GM21619 (cell line): ENCODE measurements around the gene DCST2.

Experiments
- ATAC-seq: cut with Tn5 transposase; IDR thresholded peaks from one replicate; pipeline ENCODE4 v1.9.1; 2021; ENCODE audit not compliant: unreplicated experiment

The DCST2 gene

DNA sequence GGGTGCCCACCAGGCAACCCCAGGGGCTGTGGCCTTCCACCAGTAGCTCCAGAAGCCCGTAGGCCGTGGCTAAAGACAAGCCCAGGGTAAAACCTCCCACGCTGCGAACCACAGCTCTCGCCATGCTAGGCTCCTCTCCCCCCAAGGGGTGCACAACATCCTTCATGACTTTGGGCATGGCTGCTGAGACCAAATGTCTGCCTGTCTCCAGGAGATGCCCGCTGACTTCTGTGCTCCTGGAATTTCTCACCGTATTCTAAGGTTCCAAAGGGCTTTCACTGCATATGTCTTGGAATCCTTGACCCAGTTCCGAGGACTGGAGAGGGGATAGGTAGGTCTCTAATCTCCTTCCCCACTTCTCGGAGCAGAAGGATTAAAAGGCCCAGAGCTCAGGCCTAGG is at the start of gene DCST2, which contains the start of gene DCST1:
TSS of gene DCST2 (minus strand) at position 258 of the 400 bp plus-strand sequence. CDS start at position 178, 80 bp downstream.
TSS of gene DCST1 (plus strand) at position 301 of the 400 bp plus-strand sequence. CDS start 213 bp downstream, outside the sequence.
- no peak for ATAC-seq

DNA sequence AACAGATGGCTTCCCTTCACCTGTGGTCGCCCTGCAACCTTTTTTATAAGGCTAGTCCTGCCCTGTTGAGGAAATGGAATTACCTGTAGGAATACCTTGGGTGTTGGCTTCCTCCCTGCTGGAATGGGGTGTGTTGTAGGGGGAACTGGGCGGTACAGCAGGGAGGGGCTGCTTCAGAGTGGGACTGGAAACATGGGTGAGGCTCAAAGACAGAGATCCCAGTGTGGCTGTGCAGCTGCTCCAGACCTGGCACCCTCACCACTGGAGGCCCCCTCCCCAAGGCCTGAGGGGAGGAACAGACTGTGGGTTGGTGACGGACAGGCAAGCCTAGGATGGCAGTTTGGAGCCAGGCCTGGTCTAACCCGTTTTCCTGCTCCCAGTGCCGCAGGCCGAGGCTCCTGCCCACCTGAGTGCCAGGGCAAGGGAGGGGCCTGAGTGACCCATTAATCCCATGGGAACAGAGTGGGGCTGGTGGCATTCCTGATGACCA is 49.5 kb upstream of the DCST2 start:
- no peak for ATAC-seq

DNA sequence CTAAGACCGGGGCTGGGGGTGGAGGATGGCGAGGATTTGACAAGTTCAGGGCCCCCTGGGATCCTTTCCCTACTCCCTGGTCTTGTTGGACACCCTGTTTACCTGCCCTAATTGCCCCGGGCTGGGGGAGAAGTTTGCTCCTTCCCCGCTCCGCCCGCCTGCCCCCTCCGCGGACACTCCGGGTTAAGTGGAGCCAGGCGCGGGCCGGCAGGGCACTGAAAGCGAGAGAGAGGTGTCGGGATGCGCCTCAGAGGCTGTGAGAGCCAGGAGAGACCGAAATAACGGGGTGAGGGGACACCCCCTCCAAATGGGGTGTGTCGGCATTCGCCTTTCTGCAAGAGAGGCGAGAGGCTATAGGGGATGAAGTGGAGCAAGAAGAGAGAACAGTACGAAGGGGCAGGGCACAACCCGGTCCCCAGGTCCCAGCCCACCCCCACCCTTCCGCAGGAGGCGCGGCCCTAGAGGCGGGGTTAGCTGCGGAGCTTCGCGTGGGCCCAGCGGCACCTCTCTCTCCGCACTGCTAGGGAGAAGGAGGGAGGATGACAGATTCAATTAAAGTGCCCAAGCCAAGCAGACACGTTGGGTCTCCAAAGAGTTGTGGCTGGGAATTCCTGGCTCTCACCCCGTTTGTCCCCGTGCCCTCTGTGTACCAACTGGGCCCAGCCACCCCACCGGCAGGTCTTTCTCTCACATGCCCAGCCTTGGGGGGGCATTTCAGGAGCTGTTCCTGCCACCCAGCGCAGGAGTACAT is 48.9 kb upstream of the DCST2 start:
- no peak for ATAC-seq

DNA sequence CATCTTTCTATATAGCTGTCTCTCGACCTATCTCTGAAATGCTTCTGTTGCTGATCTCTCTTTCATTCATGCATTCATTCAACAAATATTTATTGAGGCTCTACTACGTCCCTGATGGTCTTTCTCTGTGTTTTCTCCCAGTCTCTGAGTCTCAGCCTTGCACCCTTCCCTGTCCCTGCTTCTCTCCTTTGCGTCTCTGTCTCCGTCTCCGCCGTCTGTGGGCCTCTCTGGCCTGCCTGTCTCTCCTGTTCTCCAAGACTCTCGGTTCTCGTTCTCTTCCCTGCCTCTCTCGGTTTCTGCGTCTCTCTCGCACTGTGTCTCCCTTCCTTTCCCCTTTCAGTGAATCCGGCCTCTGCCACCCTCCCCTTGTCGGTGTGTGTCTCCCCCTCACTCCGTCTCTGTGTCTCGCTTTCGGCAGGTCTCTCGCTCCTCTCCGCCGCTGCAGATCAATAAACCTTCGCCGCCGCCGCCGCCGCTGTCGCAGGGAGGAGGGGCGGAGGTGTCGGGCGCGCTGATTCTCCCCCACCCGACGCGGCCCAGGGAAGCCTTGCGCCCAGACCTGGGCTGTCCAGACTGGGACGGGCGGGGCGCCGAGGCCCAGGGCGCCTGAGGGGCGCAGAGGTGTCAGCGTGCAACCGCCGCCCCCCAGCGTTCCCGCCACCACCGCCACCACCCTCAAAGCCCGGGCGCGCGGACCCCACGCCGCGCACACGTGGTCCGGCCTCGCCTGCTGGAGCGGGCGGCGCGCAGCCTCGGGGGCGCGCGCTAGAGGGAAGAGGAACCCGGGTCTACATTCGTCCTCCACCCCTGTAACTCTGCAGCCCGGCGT is 48.1 kb upstream of the DCST2 start:
- ATAC-seq, result no peak

DNA sequence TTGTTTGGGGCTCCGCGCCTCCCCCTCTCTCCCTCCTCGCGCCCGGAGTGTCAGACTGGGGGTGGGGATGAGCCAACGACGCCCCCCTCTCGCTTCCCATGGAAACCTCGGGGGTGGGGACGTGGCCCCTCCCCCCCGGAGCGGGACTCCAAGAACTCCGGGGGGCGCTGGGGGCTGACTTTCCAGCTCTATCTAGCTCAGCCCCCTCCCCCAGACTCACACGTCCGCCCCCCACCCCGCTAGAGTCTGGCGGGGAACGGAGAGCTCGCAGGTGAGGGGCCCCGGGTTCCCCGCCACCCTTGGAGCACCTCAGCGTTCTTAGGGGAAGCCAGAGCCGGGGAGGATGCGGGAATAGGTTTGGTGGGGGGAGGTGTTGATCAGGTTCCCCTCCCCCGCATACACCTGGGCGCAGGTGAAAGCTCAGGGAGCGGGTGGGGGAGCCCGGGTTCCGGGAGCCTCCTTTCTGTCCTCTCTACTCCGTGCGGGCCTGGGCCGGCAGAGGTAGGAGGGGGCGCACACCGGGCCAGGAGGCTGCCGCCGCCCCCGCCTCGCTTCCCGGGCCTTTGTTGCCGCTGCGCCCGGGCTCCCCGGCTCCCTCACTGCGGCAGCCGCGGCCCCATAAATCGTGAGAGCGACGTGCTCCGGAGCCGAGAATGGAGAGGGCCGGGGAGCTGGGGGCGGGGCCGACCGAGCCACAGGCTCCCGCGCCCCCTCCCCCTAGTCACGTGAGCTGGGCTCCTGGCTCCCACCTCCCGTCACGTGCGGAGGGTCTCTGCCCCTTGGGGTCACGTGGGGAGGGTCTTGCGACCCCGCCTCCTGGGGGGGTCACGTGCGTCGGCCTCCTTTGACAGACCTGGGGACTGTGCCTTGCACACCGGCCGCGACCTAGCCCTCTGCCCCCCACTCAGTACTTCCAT is 47.0 kb upstream of the DCST2 start:
- ATAC-seq, result no peak

DNA sequence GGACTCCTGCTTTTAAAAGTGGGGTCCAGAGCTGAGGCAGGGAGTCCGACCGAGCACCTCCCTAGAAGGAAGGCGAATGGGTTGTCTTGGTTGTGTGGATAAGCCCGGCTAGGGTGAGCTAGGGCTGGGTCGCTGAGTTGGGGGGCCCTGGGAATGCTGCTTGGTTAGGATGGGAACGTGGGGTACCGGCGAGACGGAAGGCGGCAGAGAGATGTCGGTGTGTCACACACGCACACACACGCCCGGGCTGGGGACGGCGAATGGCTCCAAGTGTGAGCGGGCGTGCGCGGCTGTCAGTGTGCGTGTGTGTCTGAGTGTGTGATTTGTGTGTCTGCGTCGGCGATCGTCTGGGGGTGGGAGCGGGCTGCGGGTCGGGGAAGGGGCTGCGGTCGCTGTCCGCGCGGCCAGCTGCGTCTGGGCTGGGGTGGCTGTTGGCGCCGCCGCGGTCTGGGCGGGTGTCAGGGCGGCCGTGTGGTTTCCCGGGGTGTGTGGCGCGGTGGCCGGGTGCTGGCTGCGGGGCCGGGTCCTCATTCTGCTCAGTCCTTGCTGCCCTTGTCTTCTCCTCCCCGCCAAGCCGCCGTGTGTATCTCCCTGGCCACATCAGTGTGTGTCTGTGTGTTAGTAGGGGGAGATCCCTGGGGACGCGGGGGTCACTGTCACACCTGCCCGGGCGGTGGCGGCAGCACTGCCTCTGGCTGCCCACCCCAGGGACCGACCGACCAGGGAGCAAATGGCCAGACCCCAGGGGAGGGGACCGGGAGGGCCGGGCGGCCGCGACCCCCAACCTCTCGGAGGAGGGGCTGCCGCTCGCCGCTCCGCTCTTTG is 46.1 kb upstream of the DCST2 start:
- no peak for ATAC-seq

DNA sequence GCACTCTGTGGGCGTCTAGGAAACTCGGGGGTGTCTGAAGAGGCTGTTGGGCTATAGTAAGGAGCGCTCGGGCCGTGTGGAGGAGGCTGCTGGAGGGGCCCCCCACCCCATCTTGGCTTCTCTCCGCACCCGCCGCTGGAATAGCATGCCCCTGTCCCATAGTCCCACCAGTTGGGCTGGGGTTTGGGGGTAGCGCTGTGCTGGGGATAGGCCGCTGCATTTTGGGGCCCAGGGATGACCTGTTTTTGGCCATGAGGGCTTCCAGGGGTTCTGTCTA is 45.6 kb upstream of the DCST2 start:
- no peak for ATAC-seq

DNA sequence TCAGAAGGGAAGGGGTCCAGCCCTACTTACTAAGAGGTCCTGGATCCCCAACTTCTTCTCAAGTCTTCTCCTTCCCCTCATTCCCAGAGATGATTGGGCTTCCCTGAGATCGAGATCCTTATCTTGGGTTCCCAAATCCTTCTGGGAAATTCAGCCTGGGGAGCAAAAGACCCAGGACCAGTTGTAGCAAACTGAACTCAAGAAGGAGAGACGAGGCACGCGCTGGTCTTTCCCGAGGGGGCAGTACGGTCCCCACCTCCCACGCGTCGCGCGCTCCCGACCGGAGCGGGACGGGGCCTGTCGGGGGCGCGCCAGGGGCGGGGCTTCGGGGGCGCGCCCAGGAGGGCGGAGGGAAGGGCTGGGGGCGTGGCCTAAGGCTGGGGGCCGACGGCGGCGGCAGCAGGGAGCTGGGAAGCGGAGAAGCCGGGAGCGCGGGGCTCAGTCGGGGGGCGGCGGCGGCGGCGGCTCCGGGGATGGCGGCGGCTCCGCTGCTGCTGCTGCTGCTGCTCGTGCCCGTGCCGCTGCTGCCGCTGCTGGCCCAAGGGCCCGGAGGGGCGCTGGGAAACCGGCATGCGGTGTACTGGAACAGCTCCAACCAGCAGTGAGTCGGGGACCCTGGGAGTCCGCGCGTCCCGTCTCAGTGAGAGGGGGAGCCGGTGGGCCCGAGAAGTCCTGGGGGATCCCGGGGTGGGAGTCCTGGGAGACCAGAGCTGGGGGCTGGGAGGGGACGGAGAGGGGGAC is 45.1 kb upstream of the DCST2 start, which contains the start of gene EFNA3:
TSS of gene EFNA3 (plus strand) at position 369 of the 741 bp plus-strand sequence. CDS start at position 474, 105 bp downstream.
- no peak for ATAC-seq

DNA sequence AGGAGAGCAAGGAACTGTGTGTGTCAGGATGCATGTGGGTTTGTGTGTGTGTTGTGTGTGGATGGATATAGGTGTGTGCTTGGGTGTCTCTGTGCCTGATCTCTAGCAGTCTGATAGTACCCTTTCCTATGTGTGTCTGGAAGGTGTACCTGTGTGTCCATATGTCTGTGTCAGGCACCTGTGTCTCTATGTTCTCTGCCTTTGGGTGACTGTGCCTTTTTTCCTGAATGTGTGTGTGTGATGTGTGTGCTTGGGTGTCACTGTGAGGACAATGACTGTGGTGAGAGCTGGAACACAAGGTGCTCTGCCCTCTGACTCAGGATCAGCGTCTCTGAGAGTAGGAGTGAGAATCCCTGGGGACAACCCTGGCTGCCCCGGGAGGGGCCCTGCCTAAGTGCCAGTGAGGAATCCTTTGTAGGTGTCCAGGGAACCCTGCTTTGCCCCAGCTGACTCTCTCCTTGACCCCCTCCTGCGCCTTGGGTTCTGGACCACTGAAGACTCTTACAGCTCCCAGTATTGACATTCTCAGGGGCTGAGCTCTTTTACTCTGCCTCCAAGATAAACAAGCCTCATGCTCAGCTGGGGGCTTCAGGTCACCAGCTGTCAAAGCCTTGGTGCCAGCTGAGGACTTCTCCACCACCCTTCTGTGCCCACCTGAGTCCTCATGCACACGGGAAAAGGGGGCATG is 44.3 kb upstream of the DCST2 start:
- ATAC-seq, result no peak

DNA sequence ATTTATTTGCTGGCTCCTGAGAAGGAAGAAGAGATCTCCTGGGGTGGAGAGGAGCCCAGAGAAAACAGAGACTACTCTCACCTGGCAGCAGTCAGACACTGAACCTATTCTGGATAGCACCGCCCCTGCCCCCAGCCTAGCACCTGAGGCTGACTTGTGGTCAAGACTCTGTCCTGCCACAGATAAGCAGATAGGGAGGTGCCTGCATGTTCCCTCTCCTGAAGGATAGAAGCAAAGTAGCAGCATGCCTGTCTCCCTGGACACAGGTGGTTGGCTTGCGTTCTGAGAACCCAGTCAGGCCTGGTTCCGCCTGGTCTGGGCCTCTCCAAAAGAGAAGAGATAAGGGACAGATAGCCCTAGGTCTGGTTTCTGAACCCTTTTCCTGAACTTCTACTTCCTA is 43.8 kb upstream of the DCST2 start:
- ATAC-seq, result no peak

DNA sequence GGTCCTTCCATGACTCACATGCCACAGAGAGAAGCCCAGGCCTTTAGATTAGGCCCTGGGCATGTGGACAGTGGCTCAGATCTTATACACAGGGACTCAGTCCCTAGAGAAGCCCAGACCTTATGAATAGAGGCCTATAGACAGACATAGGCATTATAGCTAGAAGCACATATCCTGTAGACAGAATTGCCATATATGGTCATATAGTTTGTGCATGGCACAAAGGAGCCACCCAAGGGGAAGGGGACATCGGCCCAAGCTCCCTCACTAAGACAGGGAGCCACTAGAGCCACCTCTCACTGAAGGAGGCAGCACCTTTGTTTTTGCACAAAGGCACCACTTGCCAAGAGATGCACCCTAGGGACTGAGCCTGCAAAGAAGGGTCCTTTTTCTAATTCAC is 42.8 kb upstream of the DCST2 start:
- no peak for ATAC-seq

DNA sequence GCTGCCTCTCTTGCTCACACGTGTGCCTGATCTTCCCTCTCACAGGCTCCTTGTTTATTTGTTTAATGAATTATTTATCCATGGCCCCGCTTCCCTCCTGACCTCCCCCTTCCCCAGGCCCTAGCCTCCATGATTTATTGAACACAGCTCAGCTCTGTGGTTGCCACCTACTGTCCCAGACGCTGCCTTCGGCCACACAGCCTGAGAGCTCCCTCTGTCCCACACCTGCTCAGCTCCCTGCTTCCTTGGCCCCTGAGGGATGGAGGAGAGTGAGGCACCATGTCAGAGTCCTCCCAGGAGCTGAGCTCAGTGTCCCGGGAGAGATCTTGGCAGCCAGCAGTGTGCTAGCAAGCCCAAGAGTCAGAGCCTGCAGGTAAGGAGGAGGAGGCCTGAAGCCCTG is 42.0 kb upstream of the DCST2 start:
- no peak for ATAC-seq

DNA sequence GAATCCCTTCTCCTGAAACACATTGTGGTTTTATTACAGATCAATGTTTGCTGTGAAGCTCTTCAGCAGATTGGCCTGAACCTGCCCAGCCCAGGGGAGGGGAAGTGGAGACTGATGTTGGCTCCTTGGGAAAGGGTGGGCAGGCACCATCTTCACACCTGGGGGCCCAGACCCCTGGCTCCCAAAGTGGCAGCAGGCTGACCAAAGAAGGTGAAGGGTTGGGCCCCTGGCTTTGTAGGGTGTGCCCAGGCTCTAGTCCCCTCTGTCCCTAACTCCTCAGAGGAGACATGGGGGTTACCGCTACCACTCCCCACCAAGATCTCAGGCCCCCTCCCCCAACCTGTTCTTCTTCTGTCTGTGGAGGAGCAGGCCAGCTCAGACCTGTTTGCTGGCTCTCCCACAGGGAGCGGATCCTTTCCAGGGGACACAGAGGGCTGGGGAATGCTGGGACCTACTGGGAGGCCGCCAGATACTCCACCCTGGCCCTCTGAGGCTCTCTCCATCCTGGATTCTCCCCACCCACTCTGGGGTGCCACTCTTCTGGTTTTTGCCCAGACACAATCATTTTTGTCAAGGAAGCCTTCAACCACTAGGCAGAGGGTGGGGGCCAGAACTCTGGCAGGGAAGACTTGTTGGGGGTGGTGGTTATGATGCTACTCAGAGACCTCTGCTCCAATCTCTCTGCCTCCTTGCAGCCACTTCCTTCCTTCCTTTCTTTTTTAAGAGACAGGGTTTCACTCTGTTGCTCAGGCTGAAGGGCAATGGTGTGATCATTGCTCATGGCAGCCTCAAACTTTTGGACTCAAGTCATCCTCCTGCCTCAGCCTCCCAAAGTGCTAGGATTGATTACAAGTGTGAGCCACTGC is 40.0 kb upstream of the DCST2 start:
- ATAC-seq, result no peak

DNA sequence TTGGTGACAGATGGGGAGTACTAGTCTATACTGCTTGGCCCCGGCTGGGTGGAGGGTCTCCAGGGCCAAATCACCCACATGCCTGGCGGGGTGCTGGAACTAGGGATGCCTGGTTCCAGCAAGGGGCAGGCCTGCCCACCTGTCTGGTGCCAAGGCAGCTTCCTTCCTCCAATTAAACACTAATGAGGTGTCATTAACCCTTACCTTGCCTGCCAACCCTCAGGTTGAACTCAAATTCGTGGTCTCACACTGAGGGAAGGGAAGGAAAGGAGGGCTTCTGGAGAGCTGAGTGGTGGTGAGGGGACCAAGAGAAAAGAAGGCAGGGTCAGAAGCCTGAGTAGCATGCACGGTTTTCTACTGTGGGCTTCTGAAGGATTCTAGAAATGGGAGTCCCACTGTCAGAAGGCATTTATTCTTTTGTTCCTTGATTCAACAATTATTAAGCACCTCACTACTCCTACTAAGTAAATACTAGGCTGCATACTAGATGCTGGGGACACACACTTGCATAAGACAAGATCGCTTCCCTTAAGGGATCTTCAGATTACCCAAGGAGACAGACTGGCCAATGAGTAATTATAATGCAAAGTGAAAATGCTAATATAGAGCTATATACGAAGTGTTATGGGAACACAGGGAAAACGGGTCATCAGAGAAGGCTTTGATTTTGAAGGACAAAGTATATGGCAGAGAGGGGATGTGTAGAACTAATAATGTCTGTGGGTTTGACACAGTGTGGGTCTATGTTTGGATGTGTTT is 39.1 kb upstream of the DCST2 start:
- no peak for ATAC-seq

DNA sequence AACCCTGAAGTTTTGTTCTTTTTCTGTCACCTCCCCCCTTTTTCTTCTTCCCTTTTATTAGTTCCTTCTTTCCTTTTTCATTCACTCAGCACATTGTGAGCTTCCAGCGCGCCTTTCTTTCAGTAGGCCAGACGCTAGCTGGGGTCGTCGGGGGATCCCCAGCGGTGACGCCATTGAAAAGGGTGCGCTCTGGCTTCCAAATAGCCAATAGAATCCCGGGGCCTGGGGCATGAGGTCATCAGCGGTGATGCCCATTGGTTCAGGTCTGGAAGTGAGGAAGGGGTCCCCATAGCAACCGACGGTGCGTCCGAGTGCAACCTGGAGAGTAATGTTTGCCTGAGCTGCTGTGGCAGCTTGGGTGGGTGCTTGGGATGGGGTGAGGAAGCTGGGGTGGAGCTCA is 38.1 kb upstream of the DCST2 start:
- no peak for ATAC-seq

DNA sequence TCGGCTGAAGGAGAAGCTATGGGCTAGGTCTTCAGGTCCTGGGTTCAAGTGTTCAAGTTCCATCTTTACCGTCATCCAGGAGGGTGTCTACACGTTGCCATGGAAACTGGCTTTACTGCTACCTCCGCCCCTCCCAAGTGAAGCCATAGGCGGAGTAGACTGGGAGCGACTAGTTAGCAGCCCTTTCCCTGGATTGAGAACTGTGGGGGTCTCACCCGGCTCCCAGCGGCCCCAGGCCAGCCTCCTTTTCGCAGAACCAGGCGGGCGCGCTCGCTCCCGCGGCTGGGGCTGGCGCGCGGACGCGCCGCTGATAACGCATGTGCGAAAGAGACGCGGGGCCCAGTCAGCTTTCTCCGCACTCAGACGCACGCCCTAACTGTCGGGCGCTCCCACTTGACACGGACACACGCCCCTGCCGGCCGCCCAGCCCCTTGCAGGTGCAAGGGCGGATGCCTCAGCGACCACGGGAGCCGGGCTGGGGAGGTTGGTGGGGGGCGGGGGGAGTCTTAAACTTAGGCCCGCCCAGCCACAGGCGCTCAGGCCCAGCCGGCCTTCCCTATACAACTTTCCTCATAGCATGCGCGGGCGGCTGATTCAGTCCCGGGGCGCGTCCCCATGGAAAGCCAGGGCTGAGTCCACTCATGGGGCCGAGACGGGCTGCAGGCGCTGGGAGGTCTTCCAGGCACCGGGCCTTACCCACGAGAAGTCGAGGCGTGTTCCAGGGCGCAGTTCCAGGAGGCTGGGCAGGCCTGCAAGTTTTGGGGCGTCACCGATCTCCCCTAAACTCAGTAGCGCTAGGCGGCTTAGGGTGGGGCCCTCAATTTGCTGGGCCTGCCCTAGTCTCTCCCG is 37.4 kb upstream of the DCST2 start:
- peak; percentile 62 for ATAC-seq
